Ishikawa (cell line): ENCODE results near the gene TEX14.

ENCODE experiments used
- CREB1 ChIP-seq: IDR thresholded peaks from 2 replicates; pipeline ENCODE4 v1.6.1; 2012; ENCODE audit warnings: low read depth
- EGR1 ChIP-seq: IDR thresholded peaks from 2 replicates; pipeline ENCODE4 v1.6.1; 2012
- EP300 ChIP-seq: IDR thresholded peaks from 2 replicates; pipeline ENCODE4 v1.6.1; 2012; ENCODE audit warnings: borderline replicate concordance
- FOXM1 ChIP-seq: IDR thresholded peaks from 2 replicates; pipeline ENCODE4 v1.6.1; 2012; ENCODE audit warnings: low read depth, borderline replicate concordance
- MAX ChIP-seq: IDR thresholded peaks from 2 replicates; pipeline ENCODE4 v1.6.1; 2012
- NFIC ChIP-seq: IDR thresholded peaks from 2 replicates; pipeline ENCODE4 v1.6.1; 2012
- RAD21 ChIP-seq: IDR thresholded peaks from 2 replicates; pipeline ENCODE4 v1.6.1; 2012; ENCODE audit warnings: low read depth
- TAF1 ChIP-seq: IDR thresholded peaks from 2 replicates; pipeline ENCODE4 v1.6.1; 2012; ENCODE audit warnings: low read depth, mild to moderate bottlenecking
- YY1 ChIP-seq: IDR thresholded peaks from 2 replicates; pipeline ENCODE4 v1.6.1; 2012; ENCODE audit warnings: low read depth
- TF ChIP-seq, protein P1 (sequence below): IDR thresholded peaks from 2 replicates; pipeline ENCODE4 v1.6.1; 2012

DNA sequence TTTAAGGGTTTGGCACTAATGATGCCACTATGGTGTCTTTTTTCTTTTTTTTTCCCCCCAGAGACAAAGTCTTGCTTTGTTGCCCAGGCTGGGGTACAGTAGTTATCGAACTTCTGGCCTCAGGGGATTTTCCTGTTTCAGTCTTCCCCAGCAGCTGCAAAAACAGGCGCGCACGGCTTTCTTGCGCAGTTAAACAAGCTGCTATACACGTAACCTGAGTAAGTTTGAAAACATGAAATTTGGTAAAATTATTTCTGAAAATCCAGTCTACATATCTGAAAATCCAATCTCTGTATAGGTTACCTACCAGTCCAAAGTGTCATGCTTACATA is 11.8 kb downstream of the TEX14 start:
- no peak for TF ChIP-seq RAD21
- TF ChIP-seq MAX: no peak
- TF ChIP-seq EP300: no peak
- no peak for TF ChIP-seq YY1
- no peak for TF ChIP-seq NFIC
- no peak for TF ChIP-seq EGR1
- TF ChIP-seq CREB1: no peak
- TF ChIP-seq TAF1: no peak
- TF ChIP-seq FOXM1: no peak
- TF ChIP-seq, protein P1, sequence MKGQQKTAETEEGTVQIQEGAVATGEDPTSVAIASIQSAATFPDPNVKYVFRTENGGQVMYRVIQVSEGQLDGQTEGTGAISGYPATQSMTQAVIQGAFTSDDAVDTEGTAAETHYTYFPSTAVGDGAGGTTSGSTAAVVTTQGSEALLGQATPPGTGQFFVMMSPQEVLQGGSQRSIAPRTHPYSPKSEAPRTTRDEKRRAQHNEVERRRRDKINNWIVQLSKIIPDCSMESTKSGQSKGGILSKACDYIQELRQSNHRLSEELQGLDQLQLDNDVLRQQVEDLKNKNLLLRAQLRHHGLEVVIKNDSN: no peak
